OCI-LY1 (cell line): ENCODE data around the gene RREB1.
"Not testable (repeated sequence)": the region's sequence is repeated elsewhere in the genome, so short reads cannot be mapped to it uniquely, and the experiment has no call there.

Experiments used
- H2AFZ ChIP-seq: fragments of 200-600 bp; sonication (generic), shearing (Covaris generic); 2 replicates; pipeline ENCODE4 v1.6.0; 2014; ENCODE audit warnings: antibody characterized with exemption, mild to moderate bottlenecking, low read length
- H3F3A ChIP-seq: fragments of 200-600 bp; sonication (generic), shearing (Covaris generic); 2 replicates; pipeline ENCODE4 v1.6.0; 2014; ENCODE audit warnings: mild to moderate bottlenecking, antibody characterized with exemption, low read length, moderate library complexity; ENCODE audit not compliant: insufficient read depth
- H3K27ac ChIP-seq: fragments of 200-600 bp; sonication (generic); 2 replicates; pipeline ENCODE4 v1.5.1; 2014; ENCODE audit warnings: low read length, mixed run types, mild to moderate bottlenecking, low read depth; ENCODE audit not compliant: poor library complexity, severe bottlenecking
- H3K27me3 ChIP-seq: fragments of 200-600 bp; sonication (generic); 2 replicates; pipeline ENCODE4 v1.6.0; 2014; ENCODE audit warnings: antibody characterized with exemption, mild to moderate bottlenecking, low read length, moderate library complexity; ENCODE audit not compliant: insufficient read depth
- H3K36me3 ChIP-seq: fragments of 200-600 bp; sonication (generic); 2 replicates; pipeline ENCODE4 v1.6.1; 2014; ENCODE audit warnings: mild to moderate bottlenecking, antibody characterized with exemption, low read length, moderate library complexity, mixed read lengths; ENCODE audit not compliant: insufficient read depth
- H3K4me1 ChIP-seq: fragments of 200-600 bp; sonication (generic); 2 replicates; pipeline ENCODE4 v1.5.1; 2014; ENCODE audit warnings: mild to moderate bottlenecking, low read length, moderate library complexity; ENCODE audit not compliant: insufficient read depth, severe bottlenecking
- H3K4me2 ChIP-seq: fragments of 200-600 bp; sonication (generic), shearing (Covaris generic); 2 replicates; pipeline ENCODE4 v1.6.1; 2014; ENCODE audit warnings: low read length
- H3K4me3 ChIP-seq: fragments of 200-600 bp; sonication (generic); 2 replicates; pipeline ENCODE4 v1.5.1; 2014; ENCODE audit warnings: low read length, low read depth, mild to moderate bottlenecking, mixed read lengths; ENCODE audit not compliant: poor library complexity, severe bottlenecking
- H3K79me2 ChIP-seq: fragments of 200-600 bp; shearing (Covaris generic); 2 replicates; pipeline ENCODE4 v1.6.1; 2016; ENCODE audit warnings: mixed run types, low read length, mixed read lengths; ENCODE audit not compliant: insufficient read depth
- H3K9ac ChIP-seq: fragments of 200-600 bp; sonication (generic), shearing (Covaris generic); 2 replicates; pipeline ENCODE4 v1.6.1; 2014; ENCODE audit warnings: mild to moderate bottlenecking, low read length, mixed read lengths
- H3K9me2 ChIP-seq: fragments of 200-600 bp; sonication (generic), shearing (Covaris generic); 2 replicates; pipeline ENCODE4 v1.6.1; 2014; ENCODE audit warnings: low read depth, mild to moderate bottlenecking, low read length, mixed read lengths
- H3K9me3 ChIP-seq: fragments of 200-600 bp; shearing (Covaris generic); 2 replicates; pipeline ENCODE4 v1.6.1; 2014; ENCODE audit warnings: low read length, mixed read lengths
- H4K20me1 ChIP-seq: fragments of 200-600 bp; sonication (generic), shearing (Covaris generic); 2 replicates; pipeline ENCODE4 v1.6.0; 2016; ENCODE audit warnings: mild to moderate bottlenecking, low read length; ENCODE audit not compliant: insufficient read depth
- CTCF ChIP-seq: fragments of 200-600 bp; sonication (generic), shearing (Covaris generic); IDR thresholded peaks from 2 replicates; pipeline ENCODE4 v1.5.1; 2017; ENCODE audit warnings: mild to moderate bottlenecking, antibody characterized with exemption, low read length, moderate library complexity, mixed read lengths
- EZH2 ChIP-seq: fragments of 200-600 bp; sonication (generic), shearing (Covaris generic); IDR thresholded peaks from 2 replicates; pipeline ENCODE4 v1.8.0; 2017; ENCODE audit warnings: borderline replicate concordance, mixed run types, mild to moderate bottlenecking, antibody characterized with exemption, low read length, moderate library complexity, mixed read lengths

Gene RREB1

GRCh38 chr6:7264041-7264440, 156.3 kb downstream of the RREB1 start:
- Histone ChIP-seq H4K20me1 (no peaks in the 10 kb centered on the region), H3F3A (no peaks in the 10 kb centered on the region), H2AFZ (no peak overlapping the region), H3K27me3 (peaks cover 8% of the 10 kb centered on the region; the same call in 1 of the 2 replicates), H3K9me3 (no peaks in the 10 kb centered on the region), H3K36me3 (no peaks in the 10 kb centered on the region; the same call in 1 of the 2 replicates), H3K4me1 (peaks cover 16% of the 10 kb centered on the region), H3K79me2 (no peaks in the 10 kb centered on the region), H3K27ac (no peak overlapping the region), H3K4me2 (no peak overlapping the region), H3K9ac (no peak overlapping the region), H3K9me2 (no peaks in the 10 kb centered on the region), H3K4me3 (no peak overlapping the region)
- TF ChIP-seq CTCF = no peak
- no peak for TF ChIP-seq EZH2

GRCh38 chr6:7264686-7265384, 157.1 kb downstream of the RREB1 start:
- Histone ChIP-seq H3K27ac (no peak overlapping the region), H3K79me2 (no peaks in the 10 kb centered on the region), H3K9me3 (no peaks in the 10 kb centered on the region), H3F3A (no peaks in the 10 kb centered on the region), H3K4me3 (no peak overlapping the region), H4K20me1 (no peaks in the 10 kb centered on the region), H3K4me2 (no peak overlapping the region), H2AFZ (no peak overlapping the region), H3K4me1 (peaks cover 16% of the 10 kb centered on the region), H3K36me3 (no peaks in the 10 kb centered on the region; the same call in 1 of the 2 replicates), H3K9me2 (no peaks in the 10 kb centered on the region), H3K27me3 (peaks cover 8% of the 10 kb centered on the region; the same call in 1 of the 2 replicates), H3K9ac (no peak overlapping the region)
- no peak for TF ChIP-seq EZH2
- TF ChIP-seq CTCF = no peak

- H3K9me3 ChIP-seq, H3K9ac ChIP-seq, H3F3A ChIP-seq, H3K9me2 ChIP-seq, H3K79me2 ChIP-seq, H3K4me3 ChIP-seq, H3K36me3 ChIP-seq, H3K4me2 ChIP-seq, H3K27ac ChIP-seq, H4K20me1 ChIP-seq, H2AFZ ChIP-seq, H3K27me3 ChIP-seq: not testable (repeated sequence)
- H3K4me1 ChIP-seq = peaks cover 16% of the 10 kb centered on the region
Measured at GRCh38 chr6:7265385-7265726, 157.6 kb downstream of the RREB1 start.

- Histone ChIP-seq H3K4me1 (peaks cover under 1% of the 10 kb centered on the region), H3K27me3 (peaks cover 8% of the 10 kb centered on the region; the same call in 1 of the 2 replicates), H3K9me2 (no peaks in the 10 kb centered on the region), H3K4me2 (no peak overlapping the region), H3F3A (no peaks in the 10 kb centered on the region), H3K4me3 (no peak overlapping the region), H2AFZ (no peak overlapping the region), H3K79me2 (no peaks in the 10 kb centered on the region), H3K9ac (no peak overlapping the region), H3K9me3 (no peaks in the 10 kb centered on the region), H3K36me3 (no peaks in the 10 kb centered on the region; the same call in 1 of the 2 replicates), H4K20me1 (no peaks in the 10 kb centered on the region), H3K27ac (no peak overlapping the region)
- TF ChIP-seq CTCF = no peak
- TF ChIP-seq EZH2 = no peak
Measured at GRCh38 chr6:7267071-7267465, 159.3 kb downstream of the RREB1 start.
